Endothelial cell of umbilical vein (primary cell): ENCODE data around the gene TSPAN33. TPM values are rescaled to one million over a fixed set of nuclear protein-coding genes. Genes with fewer than 3 reads are reported as not detected.

Experiments
- BruUV-seq: library from RNA; stranded (reverse); fragments of 400-500 nt; replicated peaks from 2 replicates; lab custom pipeline; 2021; lab: Mats Ljungman, UMichigan
- CTCF ChIA-PET: fragments of 300-600, 350-600 bp; sonication (Branson Sonifier 250); formaldehyde crosslinking; loops from one replicate; lab custom pipeline; 2021; ENCODE audit warnings: antibody characterized with exemption, inconsistent platforms; lab: Charles Lee
- POLR2A ChIA-PET: fragments of 300-600, 350-600 bp; sonication (Branson Sonifier 250); formaldehyde crosslinking; loops from one replicate; lab custom pipeline; 2021; ENCODE audit warnings: antibody characterized with exemption, inconsistent platforms; lab: Charles Lee
- DNase-seq: peaks from one replicate; pipeline ENCODE4 v3.0.0-alpha.2; 2011; ENCODE audit warnings: low read depth, low spot score
- FAIRE-seq: peaks from 2 replicates; lab custom pipeline; 2011; peaks lifted over from hg19 to GRCh38; lab: Jason Lieb, UNC
- H2AFZ ChIP-seq: 2 replicates; pipeline ENCODE4 v1.6.0; 2012; ENCODE audit warnings: low read depth, low read length, control low read depth, inconsistent platforms
- H3K27ac ChIP-seq: 2 replicates; pipeline ENCODE4 v1.5.1; 2011; ENCODE audit warnings: low read depth, mild to moderate bottlenecking, control low read depth, low read length, moderate library complexity; ENCODE audit not compliant: insufficient read depth
- H3K27me3 ChIP-seq, 2 experiments: 2 replicates each; pipeline versions ENCODE4 v1.6.0 to v1.6.1; 2011; ENCODE audit warnings: low read length in 2 of 2, mixed read lengths in 1 of 2; ENCODE audit not compliant: control insufficient read depth in 2 of 2, insufficient read depth in 2 of 2
- H3K36me3 ChIP-seq, 2 experiments: 2 replicates in 1 of 2; 3 replicates in 1 of 2; pipeline ENCODE4 v1.5.1; 2011; ENCODE audit warnings: low read length in 2 of 2, mild to moderate bottlenecking in 1 of 2, moderate library complexity in 1 of 2; ENCODE audit not compliant: control insufficient read depth in 2 of 2, insufficient read depth in 2 of 2; ENCODE audit errors: extremely low read depth in 1 of 2
- H3K4me1 ChIP-seq: 3 replicates; pipeline ENCODE4 v1.5.1; 2011; ENCODE audit warnings: mild to moderate bottlenecking, low read length; ENCODE audit not compliant: control insufficient read depth, insufficient read depth; ENCODE audit errors: extremely low read depth
- H3K4me2 ChIP-seq: 2 replicates; pipeline ENCODE4 v1.6.1; 2011; ENCODE audit warnings: low read length, control low read depth, mixed read lengths; ENCODE audit not compliant: insufficient read depth
- H3K4me3 ChIP-seq, 3 experiments: fragments of 200-600 bp in 1 of 3; sonication (generic), shearing (Covaris generic) in 1 of 3; replicated peaks in 1 of 3; 2 replicates each; pipeline ENCODE4 v1.5.1; 2011 to 2016; ENCODE audit warnings: control low read depth in 3 of 3, low read length in 3 of 3, mild to moderate bottlenecking in 2 of 3, inconsistent platforms in 1 of 3, low read depth in 1 of 3, moderate library complexity in 1 of 3; ENCODE audit not compliant: insufficient read depth in 1 of 3
- H3K79me2 ChIP-seq: 2 replicates; pipeline ENCODE4 v1.6.0; 2012; ENCODE audit warnings: low read length, inconsistent platforms; ENCODE audit not compliant: control insufficient read depth, insufficient read depth
- H3K9ac ChIP-seq: replicated peaks from 2 replicates; pipeline ENCODE3; 2011; ENCODE audit warnings: low read length, control low read depth; ENCODE audit not compliant: insufficient read depth; ENCODE audit errors: extremely low read depth
- H3K9me1 ChIP-seq: replicated peaks from 3 replicates; pipeline ENCODE4 v1.6.0; 2011; ENCODE audit warnings: mild to moderate bottlenecking, low read length; ENCODE audit not compliant: control insufficient read depth, insufficient read depth; ENCODE audit errors: extremely low read depth
- H3K9me3 ChIP-seq: replicated peaks from 2 replicates; pipeline ENCODE4 v1.5.1; 2012; ENCODE audit warnings: low read length, inconsistent platforms; ENCODE audit not compliant: control insufficient read depth, insufficient read depth
- H4K20me1 ChIP-seq: replicated peaks from 2 replicates; pipeline ENCODE3; 2011; ENCODE audit warnings: mild to moderate bottlenecking, low read length; ENCODE audit not compliant: control insufficient read depth, insufficient read depth; ENCODE audit errors: extremely low read depth
- CTCF ChIP-seq, 2 donors: IDR thresholded peaks; 1 replicate in 1 of 2; 2 replicates in 1 of 2; pipeline ENCODE4 v1.5.1; 2011; ENCODE audit warnings: low read length in 2 of 2, mild to moderate bottlenecking in 2 of 2, moderate library complexity in 2 of 2, control low read depth in 1 of 2, inconsistent platforms in 1 of 2, low read depth in 1 of 2; ENCODE audit not compliant: insufficient read depth in 1 of 2; ENCODE audit errors: extremely low read depth in 1 of 2
- EZH2 ChIP-seq: IDR thresholded peaks from 2 replicates; pipeline ENCODE4 v1.6.1; 2012; ENCODE audit warnings: borderline replicate concordance, low read depth, mild to moderate bottlenecking, moderate library complexity, low read length, inconsistent platforms; ENCODE audit not compliant: severe bottlenecking
- FOS ChIP-seq: IDR thresholded peaks from 2 replicates; pipeline ENCODE4 v1.6.1; 2011; ENCODE audit warnings: mild to moderate bottlenecking, low read length, moderate library complexity, borderline replicate concordance; ENCODE audit not compliant: insufficient read depth
- GATA2 ChIP-seq: IDR thresholded peaks from 2 replicates; pipeline ENCODE4 v1.7.0; 2011; ENCODE audit warnings: low read depth, mild to moderate bottlenecking, moderate library complexity, mixed read lengths, low read length; ENCODE audit not compliant: insufficient read length, insufficient read depth
- JUN ChIP-seq: IDR thresholded peaks from 2 replicates; pipeline ENCODE4 v1.6.1; 2011; ENCODE audit warnings: borderline replicate concordance, low read depth; ENCODE audit not compliant: insufficient read length, insufficient read depth
- MAX ChIP-seq: IDR thresholded peaks from 2 replicates; pipeline ENCODE4 v1.6.1; 2011; ENCODE audit not compliant: insufficient read depth, insufficient read length
- MYC ChIP-seq: IDR thresholded peaks from one replicate; pipeline ENCODE4 v1.6.1; 2011; ENCODE audit warnings: mild to moderate bottlenecking, low read depth, low read length
- POLR2A ChIP-seq: IDR thresholded peaks from 2 replicates; pipeline ENCODE4 v1.6.1; 2012; ENCODE audit warnings: low read depth, mild to moderate bottlenecking, control low read depth, low read length
- POLR2AphosphoS5 ChIP-seq: IDR thresholded peaks from 2 replicates; pipeline ENCODE4 v1.6.1; 2012; ENCODE audit warnings: low read depth, mild to moderate bottlenecking, control low read depth, low read length, moderate library complexity; ENCODE audit not compliant: insufficient read depth
- dilution Hi-C: fragments of 300-500 bp; cut with MboI; formaldehyde crosslinking; loops from one replicate; pipeline ENCODE4 v1.15.0; 2019; ENCODE audit warnings: low sequenced_read_pairs; ENCODE audit not compliant: extremely low pct_ligation_motif_present
- intact Hi-C: fragments of 100-400 bp; cut with micrococcal nuclease; formaldehyde crosslinking; loops from one replicate; pipeline ENCODE4 v1.10.0; 2022
- polyA plus RNA-seq, 4 experiments: library from polyadenylated mRNA; depleted of rRNA in 3 of 4; stranded (reverse) in 3 of 4; unstranded in 1 of 4; fragments of >200 nt; gene quantifications; 2 replicates each; pipeline versions ENCODE4 v1.2.1 to v1.2.3, GENCODE V29; 2011 to 2012; ENCODE audit warnings: missing spikeins in 1 of 4
- total RNA-seq: library from RNA; stranded (reverse); gene quantifications from 2 replicates; pipeline ENCODE4 v1.2.3, GENCODE V29; 2021

Gene TSPAN33
- total and polyA plus RNA-seq, 2 donors (not counting 3 experiments of a cell fraction or from before 2014, with no cell fraction given) = 0.21 TPM; not detected in 1

- intact Hi-C loops = no loop called here
Observed at GRCh38 chr7:129186749-129187260, 42.3 kb downstream of the TSPAN33 start.

More at GRCh38 chr7:129186749-129187260, 42.3 kb downstream of the TSPAN33 start:
- no peak overlapping the region for H3K4me2 ChIP-seq
- H3K27ac ChIP-seq = no peak overlapping the region
- H2AFZ ChIP-seq = no peak overlapping the region
- peaks cover 5 to 11% of the 10 kb centered on the region in 2 experiments for H3K27me3 ChIP-seq
- H3K79me2 ChIP-seq = no peaks in the 10 kb centered on the region
- no peaks in the 10 kb centered on the region for H4K20me1 ChIP-seq
- H3K4me3 ChIP-seq = no peak overlapping the region
- H3K4me1 ChIP-seq = peaks cover 4% of the 10 kb centered on the region
- CTCF ChIA-PET = interaction anchor here (2.2 kb wide), 1 partner anchor 23 kb away, joined by 8 read pairs; no protein-coding TSS in a partner anchor
- dilution Hi-C loops = no loop called here
- no peak overlapping the region for H3K9ac ChIP-seq
- no peak for DNase-seq
- no peaks in the 10 kb centered on the region for H3K9me1 ChIP-seq
- TF ChIP-seq JUN (no peak), FOS (no peak), POLR2AphosphoS5 (no peak), POLR2A (no peak), EZH2 (no peak), GATA2 (no peak), CTCF (IDR thresholded peaks at IDR 0.05; ENCODE audit: extremely low read depth in 1 of 2, insufficient read depth in 1 of 2, low read depth in 1 of 2, low read length in 2 of 2) (no peak), MYC (no peak), MAX (no peak)
- BruUV-seq = no TSS peak
- no peaks in the 10 kb centered on the region for H3K36me3 ChIP-seq
- POLR2A ChIA-PET = no interaction called here
- no peak for FAIRE-seq
- H3K9me3 ChIP-seq = no peaks in the 10 kb centered on the region
